HEK293 (cell line): ENCODE results near the gene TM2D3.
A peak's percentile ranks its signal among the peaks of the same experiment; 100 is the strongest.

Experiments
- CTCF ChIA-PET: fragments of 350-600 bp; formaldehyde crosslinking; extraction: SDS; loops from one replicate; lab custom pipeline; 2021; ENCODE audit warnings: antibody characterized with exemption; lab: Yijun Ruan, JAX
- POLR2A ChIA-PET: fragments of 300-600 bp; formaldehyde crosslinking; extraction: SDS; loops from one replicate; lab custom pipeline; 2020; ENCODE audit warnings: antibody characterized with exemption, inconsistent platforms; lab: Yijun Ruan, JAX
- H3K27ac ChIP-seq: fragments of 200-500 bp; sonication (Bioruptor generic); 2 replicates; pipeline ENCODE4 v1.5.1; 2014; ENCODE audit warnings: low read depth, low read length, control low read depth, inconsistent platforms; ENCODE audit errors: extremely low read depth
- H3K36me3 ChIP-seq, 2 experiments: fragments of 200-500 bp in 1 of 2; sonication (Bioruptor generic) in 1 of 2; 1 replicate in 1 of 2; 2 replicates in 1 of 2; pipeline ENCODE4 v1.5.1; 2014 to 2017; ENCODE audit warnings: inconsistent platforms in 2 of 2, low read length in 2 of 2; ENCODE audit not compliant: control insufficient read depth in 2 of 2, insufficient read depth in 1 of 2
- H3K4me1 ChIP-seq: fragments of 200-500 bp; sonication (Bioruptor generic); 2 replicates; pipeline ENCODE4 v1.5.1; 2014; ENCODE audit warnings: mild to moderate bottlenecking, low read length, inconsistent platforms; ENCODE audit not compliant: control insufficient read depth, insufficient read depth
- H3K4me3 ChIP-seq: 2 replicates; pipeline ENCODE4 v1.5.1; 2011; ENCODE audit warnings: low read depth, mild to moderate bottlenecking, control low read depth, low read length, moderate library complexity
- H3K9me3 ChIP-seq: fragments of 200-500 bp; sonication (Bioruptor generic); 2 replicates; pipeline ENCODE4 v1.5.1; 2014; ENCODE audit warnings: low read depth, low read length, inconsistent platforms; ENCODE audit not compliant: control insufficient read depth, insufficient read depth
- BCL11B ChIP-seq: fragments of 450-650 bp; formaldehyde crosslinking; IDR thresholded peaks from 2 replicates; pipeline ENCODE4 v1.5.1; 2016; ENCODE audit warnings: low read depth, missing biosample characterization, missing genetic modification characterization
- BCL6B ChIP-seq: fragments of 450-650 bp; formaldehyde crosslinking; IDR thresholded peaks from 2 replicates; pipeline ENCODE4 v1.5.1; 2017; ENCODE audit warnings: missing biosample characterization, missing genetic modification characterization
- GFI1B ChIP-seq: fragments of 450-650 bp; formaldehyde crosslinking; IDR thresholded peaks from 2 replicates; pipeline ENCODE4 v1.5.1; 2016; ENCODE audit warnings: missing biosample characterization, missing genetic modification characterization
- PRDM10 ChIP-seq: fragments of 450-650 bp; formaldehyde crosslinking; IDR thresholded peaks from 2 replicates; pipeline ENCODE4 v1.5.1; 2016; ENCODE audit warnings: missing biosample characterization, missing genetic modification characterization
- PRDM6 ChIP-seq: fragments of 450-650 bp; formaldehyde crosslinking; IDR thresholded peaks from 2 replicates; pipeline ENCODE4 v1.5.1; 2017; ENCODE audit warnings: missing biosample characterization, missing genetic modification characterization
- SP7 ChIP-seq: fragments of 450-650 bp; formaldehyde crosslinking; IDR thresholded peaks from 2 replicates; pipeline ENCODE4 v1.5.1; 2016; ENCODE audit warnings: missing biosample characterization, missing genetic modification characterization
- TSHZ1 ChIP-seq: fragments of 450-650 bp; formaldehyde crosslinking; IDR thresholded peaks from 2 replicates; pipeline ENCODE4 v1.5.1; 2016; ENCODE audit warnings: missing biosample characterization, missing genetic modification characterization, borderline replicate concordance
- ZNF214 ChIP-seq: fragments of 450-650 bp; formaldehyde crosslinking; IDR thresholded peaks from 2 replicates; pipeline ENCODE4 v1.5.1; 2017; ENCODE audit warnings: missing biosample characterization, mild to moderate bottlenecking, missing genetic modification characterization, borderline replicate concordance
- ZNF274 ChIP-seq, 2 experiments: fragments of 200-500 bp in 1 of 2; fragments of 450-650 bp in 1 of 2; sonication (Bioruptor generic) in 1 of 2; formaldehyde crosslinking in 1 of 2; IDR thresholded peaks; 2 replicates each; pipeline versions ENCODE4 v1.5.1 to v1.6.1; 2014 to 2016; ENCODE audit warnings: borderline replicate concordance in 1 of 2, inconsistent platforms in 1 of 2, low read length in 1 of 2, missing biosample characterization in 1 of 2, missing genetic modification characterization in 1 of 2
- ZNF341 ChIP-seq: fragments of 450-650 bp; formaldehyde crosslinking; IDR thresholded peaks from 2 replicates; pipeline ENCODE4; 2016; ENCODE audit warnings: low read depth, missing biosample characterization, missing genetic modification characterization
- ZNF366 ChIP-seq: fragments of 450-650 bp; formaldehyde crosslinking; conservative IDR thresholded peaks from 2 replicates; pipeline ENCODE4 v1.5.1; 2016; ENCODE audit warnings: missing biosample characterization, missing genetic modification characterization
- ZNF704 ChIP-seq: fragments of 450-650 bp; formaldehyde crosslinking; IDR thresholded peaks from 2 replicates; pipeline ENCODE4 v1.5.1; 2016; ENCODE audit warnings: missing biosample characterization, missing genetic modification characterization

The TM2D3 gene

GRCh38 chr15:101667881-101668280, 15.7 kb upstream of the TM2D3 start (continued):
- TF ChIP-seq TSHZ1 (no peak), ZNF214 (tag by site-specific recombination) (no peak)
- TF ChIP-seq, all 188 proteins: peak for 0

- ChIA-PET CTCF (interaction anchor here (0.6 kb wide), 2 partner anchors 40 to 176 kb away, joined by 3 read pairs; no protein-coding TSS in a partner anchor), POLR2A (no interaction called here)
- Histone ChIP-seq H3K9me3 (no peaks in the 10 kb centered on the region), H3K4me1 (no peaks in the 10 kb centered on the region; the same call in 1 of the 2 replicates), H3K27ac (no peak overlapping the region), H3K4me3 (no peak overlapping the region), H3K36me3 (peaks cover 10 to 15% of the 10 kb centered on the region in 2 experiments)
- TF ChIP-seq BCL11B (tag by site-specific recombination) (no peak), ZNF341 (tag by site-specific recombination) (no peak), SP7 (tag by site-specific recombination) (no peak), GFI1B (tag by site-specific recombination) (no peak), ZNF274 (IDR thresholded peaks at IDR 0.05; ENCODE audit: low read length) (no peak), ZNF274 (tag by site-specific recombination; IDR thresholded peaks at IDR 0.05; ENCODE audit: borderline replicate concordance) (no peak), PRDM10 (tag by site-specific recombination) (no peak)
Measured at GRCh38 chr15:101664303-101664913, 12.2 kb upstream of the TM2D3 start.

- peaks cover 0 to 8% of the 10 kb centered on the region in 2 experiments; a peak in 1 of 3 replicates for H3K36me3 ChIP-seq
- H3K4me3 ChIP-seq = no peak overlapping the region
- POLR2A ChIA-PET = no interaction called here
- H3K4me1 ChIP-seq = peaks cover 9% of the 10 kb centered on the region
- H3K9me3 ChIP-seq = no peaks in the 10 kb centered on the region
- no peak overlapping the region for H3K27ac ChIP-seq
- TF ChIP-seq BCL6B (tag by site-specific recombination) = no peak
- TF ChIP-seq ZNF366 (tag by site-specific recombination) = 0 out of 2 replicates have a peak, but pooled peaks have one; percentile 13
- no peak for TF ChIP-seq ZNF704 (tag by site-specific recombination)
- peak; percentile 60 for TF ChIP-seq PRDM6
- peak; percentile 54 for TF ChIP-seq SP7 (tag by site-specific recombination)
- TF ChIP-seq, all 188 proteins: peak for 3
- CTCF ChIA-PET = interaction anchor here (0.6 to 0.9 kb wide), 2 partner anchors 20 to 25 kb away, joined by 4 to 5 read pairs; no protein-coding TSS in a partner anchor
Measured at GRCh38 chr15:101662203-101662602, 10.0 kb upstream of the TM2D3 start.
